Uterus (tissue), 4 donors: ENCODE results near the gene RBMS1. TPM values are rescaled to one million over a fixed set of nuclear protein-coding genes. Genes with fewer than 3 reads are reported as not detected.
A peak's percentile ranks its signal among the peaks of the same experiment; 100 is the strongest.

ENCODE experiments used
- DNase-seq, 2 donors: peaks; one replicate each; pipeline ENCODE4 v3.0.0-alpha.2; 2019 to 2020
- H3K27ac ChIP-seq, 2 donors: fragments of 200-600 bp; sonication (generic); 1 replicate in 1 of 2; 2 replicates in 1 of 2; pipeline ENCODE4 v1.5.1; 2016 to 2018
- H3K27me3 ChIP-seq, 2 donors: fragments of 200-600 bp; sonication (generic); one replicate each; pipeline ENCODE4 v1.5.1; 2018 to 2019; ENCODE audit warnings: control low read depth in 1 of 2
- H3K36me3 ChIP-seq, 2 donors: fragments of 200-600 bp; sonication (generic); one replicate each; pipeline ENCODE4 v1.5.1; 2019; ENCODE audit warnings: control low read depth in 1 of 2
- H3K4me1 ChIP-seq, 2 donors: fragments of 200-600 bp; sonication (generic); one replicate each; pipeline ENCODE4 v1.5.1; 2018 to 2019; ENCODE audit warnings: control low read depth in 1 of 2
- H3K4me3 ChIP-seq, 2 donors: fragments of 200-600 bp; sonication (generic); 1 replicate in 1 of 2; 2 replicates in 1 of 2; pipeline ENCODE4 v1.5.1; 2018 to 2019; ENCODE audit warnings: mild to moderate bottlenecking in 1 of 2
- H3K9me3 ChIP-seq, 2 donors: fragments of 200-600 bp; sonication (generic); one replicate each; pipeline ENCODE4 v1.5.1; 2019; ENCODE audit warnings: control low read depth in 1 of 2
- POLR2A ChIP-seq, 2 donors: fragments of 450-650 bp; IDR thresholded peaks; one replicate each; pipeline ENCODE4 v1.6.1; 2016; ENCODE audit warnings: antibody characterized with exemption in 2 of 2, mild to moderate bottlenecking in 1 of 2, moderate library complexity in 1 of 2
- intact Hi-C: fragments of 100-400 bp; cut with DNase I; formaldehyde crosslinking; loops from one replicate; pipeline ENCODE4 v1.15.1; 2023; ENCODE audit warnings: low total_unique reads
- total RNA-seq, 4 donors: library from RNA; depleted of rRNA in 3 of 4; stranded (reverse); fragments of >200 nt in 3 of 4; gene quantifications; one replicate each; pipeline versions ENCODE4 v1.1.0 to v1.2.4, GENCODE V29; 2014 to 2023
- TF ChIP-seq, protein P1 (sequence below), 4 experiments: fragments of 200-600 bp in 2 of 4; fragments of 450-650 bp in 2 of 4; sonication (generic) in 2 of 4; IDR thresholded peaks; one replicate each; pipeline ENCODE4 v1.5.1; 2016 to 2019; ENCODE audit warnings: antibody characterized with exemption in 4 of 4, mild to moderate bottlenecking in 2 of 4, moderate library complexity in 1 of 4
- donor health status: DM: yes; HTN: yes; CAD: no.

The RBMS1 gene
- total RNA-seq, 4 donors from 2014 or later, result 30.5 to 149 (median 88.9) TPM

DNA sequence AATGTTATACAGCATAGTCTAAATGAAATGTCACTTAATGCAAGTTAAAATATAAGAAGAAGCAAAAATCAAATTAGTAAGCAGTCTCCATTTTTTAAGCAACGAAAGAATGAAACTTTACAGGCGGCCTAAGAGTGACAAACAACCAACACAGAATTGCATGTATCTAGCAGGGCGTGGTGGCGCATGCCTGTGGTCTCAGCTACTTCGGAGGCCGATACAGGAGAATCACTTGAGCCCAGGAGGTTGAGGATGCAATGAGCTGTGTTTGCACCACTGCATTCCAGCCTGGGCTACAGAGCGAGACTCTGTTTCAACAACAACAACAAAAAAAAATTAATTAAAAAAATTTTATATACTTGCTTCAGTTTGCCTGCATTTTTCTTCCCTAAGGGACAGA, 16.6 kb downstream of the RBMS1 start:
- H3K9me3 ChIP-seq, result no peaks in the 10 kb centered on the region
- H3K27ac ChIP-seq, result no peak overlapping the region
- TF ChIP-seq, protein P1, sequence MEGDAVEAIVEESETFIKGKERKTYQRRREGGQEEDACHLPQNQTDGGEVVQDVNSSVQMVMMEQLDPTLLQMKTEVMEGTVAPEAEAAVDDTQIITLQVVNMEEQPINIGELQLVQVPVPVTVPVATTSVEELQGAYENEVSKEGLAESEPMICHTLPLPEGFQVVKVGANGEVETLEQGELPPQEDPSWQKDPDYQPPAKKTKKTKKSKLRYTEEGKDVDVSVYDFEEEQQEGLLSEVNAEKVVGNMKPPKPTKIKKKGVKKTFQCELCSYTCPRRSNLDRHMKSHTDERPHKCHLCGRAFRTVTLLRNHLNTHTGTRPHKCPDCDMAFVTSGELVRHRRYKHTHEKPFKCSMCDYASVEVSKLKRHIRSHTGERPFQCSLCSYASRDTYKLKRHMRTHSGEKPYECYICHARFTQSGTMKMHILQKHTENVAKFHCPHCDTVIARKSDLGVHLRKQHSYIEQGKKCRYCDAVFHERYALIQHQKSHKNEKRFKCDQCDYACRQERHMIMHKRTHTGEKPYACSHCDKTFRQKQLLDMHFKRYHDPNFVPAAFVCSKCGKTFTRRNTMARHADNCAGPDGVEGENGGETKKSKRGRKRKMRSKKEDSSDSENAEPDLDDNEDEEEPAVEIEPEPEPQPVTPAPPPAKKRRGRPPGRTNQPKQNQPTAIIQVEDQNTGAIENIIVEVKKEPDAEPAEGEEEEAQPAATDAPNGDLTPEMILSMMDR (IDR thresholded peaks at IDR 0.05), result no peak
- TF ChIP-seq POLR2A (IDR thresholded peaks at IDR 0.05), result no peak
- H3K4me1 ChIP-seq, result no peaks in the 10 kb centered on the region
- H3K4me3 ChIP-seq, result no peak overlapping the region
- intact Hi-C loops, result no loop called here
- no peak for DNase-seq
- H3K36me3 ChIP-seq, result no peaks in the 10 kb centered on the region
- H3K27me3 ChIP-seq, result no peaks in the 10 kb centered on the region

DNA sequence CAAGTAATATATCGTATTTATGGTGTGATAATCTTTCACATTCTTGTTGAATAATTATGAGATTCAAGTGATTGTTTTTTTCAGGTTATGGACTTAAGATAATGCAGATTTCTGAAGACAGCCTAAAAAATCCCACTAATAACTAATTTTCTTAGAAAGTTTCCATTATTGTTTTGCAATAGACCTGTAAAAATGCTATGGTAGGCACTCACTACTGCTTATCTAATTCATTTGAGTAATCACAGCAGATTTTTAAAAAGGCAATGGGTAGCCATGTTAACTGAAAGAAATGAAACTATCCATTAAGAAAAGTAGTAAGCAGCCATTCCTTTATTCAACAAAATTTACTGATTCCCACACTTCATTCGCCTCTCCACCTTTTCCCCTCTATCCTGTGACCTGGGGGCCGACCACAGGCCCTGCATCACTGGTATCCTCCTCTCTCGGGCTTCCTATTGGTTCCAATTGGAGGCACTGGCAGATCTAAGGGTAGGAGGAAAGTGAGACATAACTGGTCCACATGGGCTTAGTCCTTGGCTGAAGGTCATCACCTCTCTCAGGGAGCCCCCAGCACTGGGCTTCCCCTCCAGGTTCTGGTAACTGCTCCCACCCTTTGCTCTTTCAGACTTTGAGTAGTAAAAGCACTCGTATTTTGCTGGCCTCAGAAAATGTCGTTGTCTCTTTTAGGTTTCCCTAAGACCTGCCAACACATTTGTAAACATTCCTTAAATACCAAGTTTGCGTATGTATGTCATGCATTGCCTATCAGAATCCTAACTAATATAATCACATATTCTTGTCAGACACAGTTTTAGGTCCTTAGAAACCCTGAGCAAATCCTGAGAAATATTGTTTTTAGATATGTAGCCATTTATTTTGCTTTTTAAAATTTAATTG, 18.5 kb downstream of the RBMS1 start:
- TF ChIP-seq POLR2A (IDR thresholded peaks at IDR 0.05), result no peak
- TF ChIP-seq, protein P1 (IDR thresholded peaks at IDR 0.05), result no peak
- Histone ChIP-seq H3K36me3 (no peaks in the 10 kb centered on the region), H3K4me1 (no peaks in the 10 kb centered on the region), H3K27me3 (no peaks in the 10 kb centered on the region), H3K4me3 (no peak overlapping the region), H3K9me3 (no peaks in the 10 kb centered on the region), H3K27ac (peak overlapping the region; percentile 56 to 66)
- DNase-seq, result no peak
- intact Hi-C loops, result no loop called here

DNA sequence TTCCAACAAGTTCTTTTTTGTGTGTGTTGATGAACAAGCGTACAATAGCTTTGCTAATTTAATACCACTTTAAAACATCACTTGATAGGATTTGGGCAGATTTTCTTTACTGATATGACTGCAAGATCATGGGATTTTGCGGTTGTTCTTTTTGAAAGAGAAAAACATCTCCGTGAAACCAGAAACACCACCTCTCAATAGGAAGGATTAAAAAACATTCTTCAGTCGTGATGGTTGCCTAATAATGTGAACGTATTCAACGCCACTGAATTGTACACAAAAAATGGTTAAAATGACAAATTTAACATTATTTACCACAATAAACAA, 19.3 kb downstream of the RBMS1 start:
- peak overlapping the region; percentile 56 to 66 for H3K27ac ChIP-seq
- no peaks in the 10 kb centered on the region for H3K27me3 ChIP-seq
- TF ChIP-seq POLR2A (IDR thresholded peaks at IDR 0.05), result no peak
- TF ChIP-seq, protein P1 (IDR thresholded peaks at IDR 0.05), result no peak
- intact Hi-C loops, result no loop called here
- DNase-seq, result no peak
- H3K9me3 ChIP-seq, result no peaks in the 10 kb centered on the region
- no peaks in the 10 kb centered on the region for H3K4me1 ChIP-seq
- H3K36me3 ChIP-seq, result no peaks in the 10 kb centered on the region
- no peak overlapping the region for H3K4me3 ChIP-seq

DNA sequence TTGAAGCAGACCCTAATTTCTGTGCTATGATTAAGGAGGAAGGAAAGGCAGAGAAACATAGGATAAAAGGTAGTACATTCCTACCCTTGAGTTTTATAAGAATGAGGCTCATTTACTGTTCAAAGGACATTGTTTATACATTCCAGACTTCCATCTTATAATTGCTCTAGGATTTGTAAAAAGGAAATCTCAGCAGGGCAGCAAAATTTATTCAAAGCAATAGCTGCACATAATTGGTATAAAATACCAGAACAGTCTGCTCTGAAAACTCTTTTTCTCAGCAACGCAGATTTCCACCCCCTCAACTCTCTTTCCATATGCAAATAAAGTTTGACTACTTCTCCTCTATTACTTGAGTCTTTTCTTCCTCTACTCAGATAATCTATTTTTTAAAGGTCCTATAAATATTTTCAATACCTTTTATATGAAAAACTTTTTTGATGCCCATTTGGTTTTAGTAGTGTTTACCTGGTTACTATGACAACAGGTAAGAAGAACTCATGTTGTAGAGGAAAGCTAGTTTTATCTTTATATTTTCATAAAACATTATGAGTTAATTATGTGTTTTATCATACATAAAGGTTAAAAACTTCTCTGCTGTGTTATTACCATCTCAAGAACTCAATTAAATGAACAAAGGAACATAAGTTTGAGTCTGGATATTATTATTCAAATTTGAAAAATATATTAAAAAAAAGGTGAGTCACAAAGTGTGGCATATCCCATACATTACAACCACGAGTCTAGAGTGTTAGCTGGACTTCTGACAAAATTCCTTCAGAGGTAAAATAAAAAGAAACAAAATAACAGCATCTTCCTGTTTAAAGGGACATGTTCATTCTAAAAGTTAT, 19.9 kb downstream of the RBMS1 start:
- Histone ChIP-seq H3K4me3 (no peak overlapping the region), H3K4me1 (no peaks in the 10 kb centered on the region), H3K9me3 (no peaks in the 10 kb centered on the region), H3K27ac (peak overlapping the region; percentile 56 to 66), H3K36me3 (no peaks in the 10 kb centered on the region), H3K27me3 (no peaks in the 10 kb centered on the region)
- no peak for DNase-seq
- intact Hi-C loops, result no loop called here
- TF ChIP-seq, protein P1 (IDR thresholded peaks at IDR 0.05), result no peak
- TF ChIP-seq POLR2A (IDR thresholded peaks at IDR 0.05), result no peak

DNA sequence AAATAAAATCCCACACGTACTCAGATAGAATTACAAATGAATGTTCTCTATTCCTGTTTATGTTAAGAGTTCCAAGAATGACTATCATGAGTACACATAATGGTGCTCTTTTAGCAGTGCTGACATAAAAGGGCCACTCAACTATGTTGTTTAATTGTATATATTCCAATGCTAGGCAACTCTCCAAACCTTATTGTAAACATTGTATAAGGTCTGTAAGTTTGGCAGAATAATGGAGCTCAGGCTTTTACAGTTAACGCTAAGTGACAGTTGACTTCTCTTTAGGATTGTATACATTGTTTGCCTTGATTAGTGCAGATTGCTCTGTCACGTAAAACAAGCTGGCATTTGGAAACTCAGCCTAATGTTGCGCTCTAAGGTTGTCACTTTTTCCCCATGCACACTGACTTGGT, 20.8 kb downstream of the RBMS1 start:
- intact Hi-C loops, result no loop called here
- no peak for TF ChIP-seq POLR2A (IDR thresholded peaks at IDR 0.05)
- TF ChIP-seq, protein P1 (IDR thresholded peaks at IDR 0.05), result no peak
- Histone ChIP-seq H3K9me3 (no peaks in the 10 kb centered on the region), H3K27me3 (no peaks in the 10 kb centered on the region), H3K4me3 (no peak overlapping the region), H3K36me3 (no peaks in the 10 kb centered on the region), H3K27ac (peak overlapping the region; percentile 42 to 66), H3K4me1 (no peaks in the 10 kb centered on the region)
- DNase-seq, result no peak
